DMS53 treated with DMSO at 0.1 percent for 48 hours (cell line): ENCODE results near the gene PRB4.
"Not testable (repeated sequence)": the region's sequence is repeated elsewhere in the genome, so short reads cannot be mapped to it uniquely, and the experiment has no call there.

Experiments used
- DNase-seq: peaks from one replicate; lab custom pipeline; 2025; ENCODE audit not compliant: unreplicated experiment; lab: John Stamatoyannopoulos, UW

The PRB4 gene

GRCh38 chr12:11310336-11310735 is at the start of gene PRB4:
PRB4 (minus strand) TSS chr12:11310436; CDS start chr12:11310398, 38 bp downstream.
- no peak for DNase-seq

GRCh38 chr12:11351736-11352135 is 41.5 kb upstream of the PRB4 start:
- not testable (repeated sequence) for DNase-seq

- no peak for DNase-seq
Observed at GRCh38 chr12:11348439-11348838, 38.2 kb upstream of the PRB4 start.

- DNase-seq: no peak
Observed at GRCh38 chr12:11347810-11348209, 37.6 kb upstream of the PRB4 start.

- DNase-seq: no peak
Observed at GRCh38 chr12:11344500-11344899, 34.3 kb upstream of the PRB4 start.

GRCh38 chr12:11324426-11324825 is 14.2 kb upstream of the PRB4 start:
- DNase-seq: no peak

GRCh38 chr12:11321980-11322379 is 11.7 kb upstream of the PRB4 start:
- no peak for DNase-seq

GRCh38 chr12:11307143-11307542 is 3.1 kb downstream of the PRB4 start:
- DNase-seq: peak; percentile 83

- no peak for DNase-seq
Observed at GRCh38 chr12:11273449-11273848, 36.8 kb downstream of the PRB4 start.

GRCh38 chr12:11269607-11270006 is 40.6 kb downstream of the PRB4 start, which contains the start of gene PRB3:
PRB3 (minus strand) TSS chr12:11269707; CDS start chr12:11269669, 38 bp downstream.
- no peak for DNase-seq

- DNase-seq: no peak
Observed at GRCh38 chr12:11264501-11264900, 45.7 kb downstream of the PRB4 start.
